ENCODE data around the gene ULBP1.
"Not testable (repeated sequence)": the region's sequence is repeated elsewhere in the genome, so short reads cannot be mapped to it uniquely, and the experiment has no call there.

The ULBP1 gene

GRCh38 chr6:149963462-149964307 is at the start of gene ULBP1:
TSS of gene ULBP1 (plus strand) at chr6:149963943. CDS start at chr6:149964050, 107 bp downstream.
- peak; percentile 76 for DNase-seq

- no peak for DNase-seq
Observed at GRCh38 chr6:149915970-149916865, 47.5 kb upstream of the ULBP1 start.

- no peak for DNase-seq
Observed at GRCh38 chr6:149917679-149918078, 46.1 kb upstream of the ULBP1 start.

- DNase-seq: no peak
Observed at GRCh38 chr6:149918151-149918905, 45.4 kb upstream of the ULBP1 start.

GRCh38 chr6:149919126-149919833 is 44.5 kb upstream of the ULBP1 start:
- not testable (repeated sequence) for DNase-seq

GRCh38 chr6:149919834-149920225 is 43.9 kb upstream of the ULBP1 start:
- DNase-seq: no peak

GRCh38 chr6:149921361-149921760 is 42.4 kb upstream of the ULBP1 start:
- DNase-seq: no peak

GRCh38 chr6:149922091-149922490 is 41.7 kb upstream of the ULBP1 start:
- not testable (repeated sequence) for DNase-seq

GRCh38 chr6:149922642-149923326 is 41.0 kb upstream of the ULBP1 start, which contains the start of gene RAET1G:
TSS of gene RAET1G (minus strand) at chr6:149923121. CDS start at chr6:149923010, 111 bp downstream.
- DNase-seq: peak; percentile 92

- no peak for DNase-seq
Observed at GRCh38 chr6:149923327-149923986, 40.3 kb upstream of the ULBP1 start.

- no peak for DNase-seq
Observed at GRCh38 chr6:149924206-149924932, 39.4 kb upstream of the ULBP1 start.

GRCh38 chr6:149924933-149925252 is 38.9 kb upstream of the ULBP1 start:
- no peak for DNase-seq

GRCh38 chr6:149925253-149925973 is 38.3 kb upstream of the ULBP1 start:
- DNase-seq: peak; percentile 21

GRCh38 chr6:149925974-149926777 is 37.6 kb upstream of the ULBP1 start:
- peak; percentile 60 for DNase-seq

- DNase-seq: not testable (repeated sequence)
Observed at GRCh38 chr6:149927025-149927424, 36.7 kb upstream of the ULBP1 start.

GRCh38 chr6:149929422-149929821 is 34.3 kb upstream of the ULBP1 start:
- no peak for DNase-seq

- DNase-seq: no peak
Observed at GRCh38 chr6:149931501-149931900, 32.2 kb upstream of the ULBP1 start.

GRCh38 chr6:149933036-149933435 is 30.7 kb upstream of the ULBP1 start:
- DNase-seq: no peak

GRCh38 chr6:149933461-149933860 is 30.3 kb upstream of the ULBP1 start:
- no peak for DNase-seq

All from MV-4-11 (cell line).